Osteocyte (in vitro differentiated cells): Measurements from ENCODE around the gene RPS19BP1. TPM values are rescaled to one million over a fixed set of nuclear protein-coding genes. Genes with fewer than 3 reads are reported as not detected.

Experiments used
- DNase-seq: peaks from one replicate; pipeline ENCODE4 v3.0.0; 2021; ENCODE audit warnings: mixed read lengths; ENCODE audit not compliant: unreplicated experiment; ENCODE audit errors: extremely low spot score
- H3K27ac Mint-ChIP-seq: one replicate; pipeline ENCODE4 v1.8.0; 2021; ENCODE audit warnings: mild to moderate bottlenecking, mixed read lengths; ENCODE audit not compliant: unreplicated experiment
- H3K27me3 Mint-ChIP-seq: one replicate; pipeline ENCODE4 v1.8.0; 2021; ENCODE audit warnings: mixed read lengths; ENCODE audit not compliant: unreplicated experiment
- H3K36me3 Mint-ChIP-seq: one replicate; pipeline ENCODE4 v1.8.0; 2021; ENCODE audit warnings: mixed read lengths; ENCODE audit not compliant: unreplicated experiment
- H3K4me1 Mint-ChIP-seq: one replicate; pipeline ENCODE4 v1.8.0; 2021; ENCODE audit warnings: mixed read lengths; ENCODE audit not compliant: unreplicated experiment
- H3K4me3 Mint-ChIP-seq: one replicate; pipeline ENCODE4 v1.8.0; 2021; ENCODE audit warnings: mild to moderate bottlenecking, moderate library complexity, mixed read lengths; ENCODE audit not compliant: unreplicated experiment
- H3K9me3 Mint-ChIP-seq: one replicate; pipeline ENCODE4 v1.8.0; 2021; ENCODE audit warnings: mixed read lengths; ENCODE audit not compliant: unreplicated experiment
- total RNA-seq: library from RNA; stranded (reverse); gene quantifications from 2 replicates; pipeline ENCODE4 v1.2.1, GENCODE V29; 2021
- TF ChIP-seq, protein P1 (sequence below): fragments of 200-600 bp; sonication (generic); IDR thresholded peaks from 2 replicates; pipeline ENCODE4 v1.5.0; 2021; ENCODE audit warnings: antibody characterized with exemption, mild to moderate bottlenecking, moderate library complexity

The RPS19BP1 gene
- total RNA-seq, 1 donor from 2014 or later: 53.1 TPM

- H3K27me3 Mint-ChIP-seq: no peaks in the 10 kb centered on the region
- H3K27ac Mint-ChIP-seq: no peak overlapping the region
- TF ChIP-seq, protein P1, sequence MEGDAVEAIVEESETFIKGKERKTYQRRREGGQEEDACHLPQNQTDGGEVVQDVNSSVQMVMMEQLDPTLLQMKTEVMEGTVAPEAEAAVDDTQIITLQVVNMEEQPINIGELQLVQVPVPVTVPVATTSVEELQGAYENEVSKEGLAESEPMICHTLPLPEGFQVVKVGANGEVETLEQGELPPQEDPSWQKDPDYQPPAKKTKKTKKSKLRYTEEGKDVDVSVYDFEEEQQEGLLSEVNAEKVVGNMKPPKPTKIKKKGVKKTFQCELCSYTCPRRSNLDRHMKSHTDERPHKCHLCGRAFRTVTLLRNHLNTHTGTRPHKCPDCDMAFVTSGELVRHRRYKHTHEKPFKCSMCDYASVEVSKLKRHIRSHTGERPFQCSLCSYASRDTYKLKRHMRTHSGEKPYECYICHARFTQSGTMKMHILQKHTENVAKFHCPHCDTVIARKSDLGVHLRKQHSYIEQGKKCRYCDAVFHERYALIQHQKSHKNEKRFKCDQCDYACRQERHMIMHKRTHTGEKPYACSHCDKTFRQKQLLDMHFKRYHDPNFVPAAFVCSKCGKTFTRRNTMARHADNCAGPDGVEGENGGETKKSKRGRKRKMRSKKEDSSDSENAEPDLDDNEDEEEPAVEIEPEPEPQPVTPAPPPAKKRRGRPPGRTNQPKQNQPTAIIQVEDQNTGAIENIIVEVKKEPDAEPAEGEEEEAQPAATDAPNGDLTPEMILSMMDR: no peak
- no peak for DNase-seq
- peaks cover 9% of the 10 kb centered on the region for H3K4me1 Mint-ChIP-seq
- H3K4me3 Mint-ChIP-seq: no peak overlapping the region
- peaks cover 7% of the 10 kb centered on the region for H3K36me3 Mint-ChIP-seq
- H3K9me3 Mint-ChIP-seq: no peaks in the 10 kb centered on the region
These were observed 43.2 kb downstream of the RPS19BP1 start for GRCh38 chr22:39489094-39490068.

DNA sequence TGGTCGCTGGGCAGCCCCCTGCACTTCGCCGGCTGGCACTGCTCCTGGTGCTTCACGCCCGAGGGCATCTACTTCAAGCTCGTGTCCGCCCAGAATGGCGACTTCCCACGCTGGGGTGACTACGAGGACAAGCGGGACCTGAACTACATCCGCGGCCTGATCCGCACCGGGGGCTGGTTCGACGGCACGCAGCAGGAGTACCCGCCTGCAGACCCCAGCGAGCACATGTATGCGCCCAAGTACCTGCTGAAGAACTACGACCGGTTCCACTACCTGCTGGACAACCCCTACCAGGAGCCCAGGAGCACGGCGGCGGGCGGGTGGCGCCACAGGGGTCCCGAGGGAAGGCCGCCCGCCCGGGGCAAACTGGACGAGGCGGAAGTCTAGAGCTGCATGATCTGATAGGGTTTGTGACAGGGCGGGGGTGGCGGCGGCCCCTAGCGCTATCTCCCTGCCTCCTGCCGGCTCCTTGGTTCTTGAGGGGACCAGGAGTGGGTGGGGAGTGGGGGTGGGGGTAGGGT lies 43.9 kb downstream of the RPS19BP1 start:
- Mint-ChIP-seq H3K27ac (no peak overlapping the region), H3K4me3 (no peak overlapping the region), H3K4me1 (peaks cover 5% of the 10 kb centered on the region), H3K9me3 (no peaks in the 10 kb centered on the region), H3K36me3 (peaks cover 7% of the 10 kb centered on the region), H3K27me3 (no peaks in the 10 kb centered on the region)
- DNase-seq: no peak
- TF ChIP-seq, protein P1: no peak

DNA sequence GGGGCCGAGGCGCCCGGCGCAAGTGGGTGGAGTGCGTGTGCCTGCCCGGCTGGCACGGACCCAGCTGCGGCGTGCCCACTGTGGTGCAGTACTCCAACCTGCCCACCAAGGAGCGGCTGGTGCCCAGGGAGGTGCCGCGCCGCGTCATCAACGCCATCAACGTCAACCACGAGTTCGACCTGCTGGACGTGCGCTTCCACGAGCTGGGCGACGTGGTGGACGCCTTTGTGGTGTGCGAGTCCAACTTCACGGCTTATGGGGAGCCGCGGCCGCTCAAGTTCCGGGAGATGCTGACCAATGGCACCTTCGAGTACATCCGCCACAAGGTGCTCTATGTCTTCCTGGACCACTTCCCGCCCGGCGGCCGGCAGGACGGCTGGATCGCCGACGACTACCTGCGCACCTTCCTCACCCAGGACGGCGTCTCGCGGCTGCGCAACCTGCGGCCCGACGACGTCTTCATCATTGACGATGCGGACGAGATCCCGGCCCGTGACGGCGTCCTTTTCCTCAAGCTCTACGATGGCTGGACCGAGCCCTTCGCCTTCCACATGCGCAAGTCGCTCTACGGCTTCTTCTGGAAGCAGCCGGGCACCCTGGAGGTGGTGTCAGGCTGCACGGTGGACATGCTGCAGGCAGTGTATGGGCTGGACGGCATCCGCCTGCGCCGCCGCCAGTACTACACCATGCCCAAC lies 44.6 kb downstream of the RPS19BP1 start:
- Mint-ChIP-seq H3K27me3 (no peaks in the 10 kb centered on the region), H3K9me3 (no peaks in the 10 kb centered on the region), H3K4me1 (peaks cover 2% of the 10 kb centered on the region), H3K27ac (no peak overlapping the region), H3K36me3 (peaks cover 7% of the 10 kb centered on the region), H3K4me3 (no peak overlapping the region)
- TF ChIP-seq, protein P1: no peak
- DNase-seq: no peak

GRCh38 chr22:39486951-39487825 lies 45.4 kb downstream of the RPS19BP1 start:
- H3K27ac Mint-ChIP-seq: no peak overlapping the region
- TF ChIP-seq, protein P1: no peak

More at GRCh38 chr22:39486951-39487825, 45.4 kb downstream of the RPS19BP1 start:
- Mint-ChIP-seq H3K9me3 (no peaks in the 10 kb centered on the region), H3K27me3 (no peaks in the 10 kb centered on the region), H3K4me3 (no peak overlapping the region), H3K4me1 (peaks cover 2% of the 10 kb centered on the region), H3K36me3 (peaks cover 7% of the 10 kb centered on the region)
- no peak for DNase-seq
